ENCODE data around the gene E2F1.

E2F1 gene

GRCh38 chr20:33687370-33687915, 1.3 kb upstream of the E2F1 start:
- no peak for DNase-seq

GRCh38 chr20:33686984-33687366, 790 bp upstream of the E2F1 start:
- DNase-seq: no peak

GRCh38 chr20:33685328-33686099, 671 bp downstream of the E2F1 start:
- peak; percentile 81 for DNase-seq

- DNase-seq: peak; percentile 81
Observed at GRCh38 chr20:33684533-33685327, 1.5 kb downstream of the E2F1 start.

GRCh38 chr20:33681728-33682353, 4.3 kb downstream of the E2F1 start:
- no peak for DNase-seq

GRCh38 chr20:33681288-33681687, 4.9 kb downstream of the E2F1 start:
- DNase-seq: no peak

- no peak for DNase-seq
Observed at GRCh38 chr20:33680686-33681085, 5.5 kb downstream of the E2F1 start.

- DNase-seq: no peak
Observed at GRCh38 chr20:33679758-33680485, 6.3 kb downstream of the E2F1 start.

- DNase-seq: no peak
Observed at GRCh38 chr20:33677991-33678702, 8.0 kb downstream of the E2F1 start.

- no peak for DNase-seq
Observed at GRCh38 chr20:33676652-33677645, 9.2 kb downstream of the E2F1 start.

GRCh38 chr20:33676121-33676520, 10.1 kb downstream of the E2F1 start:
- DNase-seq: no peak

GRCh38 chr20:33675136-33675959, 10.8 kb downstream of the E2F1 start:
- no peak for DNase-seq

- DNase-seq: no peak
Observed at GRCh38 chr20:33674294-33675135, 11.7 kb downstream of the E2F1 start, which contains the start of gene NECAB3. TSS of gene NECAB3 (minus strand) at chr20:33674428. CDS start at chr20:33674352, 76 bp downstream.

GRCh38 chr20:33673410-33674293, 12.5 kb downstream of the E2F1 start:
- no peak for DNase-seq

- no peak for DNase-seq
Observed at GRCh38 chr20:33673114-33673409, 13.1 kb downstream of the E2F1 start.

GRCh38 chr20:33672426-33673113, 13.6 kb downstream of the E2F1 start:
- peak; percentile 11 for DNase-seq

- no peak for DNase-seq
Observed at GRCh38 chr20:33671573-33672288, 14.5 kb downstream of the E2F1 start.

Measured in NCI-H1694 (cell line).